ENCODE measurements around the gene GFM2. TPM values are rescaled to one million over a fixed set of nuclear protein-coding genes. Genes with fewer than 3 reads are reported as not detected.

The GFM2 gene
- total RNA-seq, 6 experiments from 2014 or later = 16.5 to 35.0 (median 29.7) TPM

DNA sequence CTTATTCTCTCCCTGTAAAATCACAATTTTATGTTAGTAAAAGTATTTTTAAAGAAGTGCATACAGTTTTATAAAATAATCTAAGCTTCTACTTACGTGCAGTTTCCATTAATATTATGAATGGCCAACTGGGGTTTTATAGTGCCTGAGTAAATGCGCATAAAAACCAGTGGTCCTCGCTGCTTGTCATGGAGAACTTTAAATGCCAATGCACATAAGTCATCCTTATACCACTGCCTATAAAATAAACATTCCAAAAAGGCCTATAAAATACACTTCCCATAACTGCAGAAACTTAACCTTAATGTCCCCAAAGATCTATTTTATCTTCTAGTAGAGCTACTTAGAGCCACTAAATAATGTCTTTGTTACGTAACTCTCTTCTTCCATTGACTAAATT is 28.5 kb downstream of the GFM2 start:
- intact Hi-C loops (cut with DNase I) = no loop called here
- H3K9me3 ChIP-seq = no peaks in the 10 kb centered on the region
- WGBS (ENCODE audit: insufficient coverage, low coverage, low lambda C conversion rate, missing lambda C conversion rate) = 96% methylated on average over 4 of the region's 4 CpGs
- no peaks in the 10 kb centered on the region for H3K27me3 ChIP-seq
- no peak overlapping the region for H3K27ac ChIP-seq
- no peak overlapping the region for H3K4me3 ChIP-seq
- no peak for DNase-seq
- no peak for ATAC-seq
- peaks cover 0 to 88% (median 9%) of the 10 kb centered on the region in 4 donors for H3K36me3 ChIP-seq
- H3K4me1 ChIP-seq = no peaks in the 10 kb centered on the region
- TF ChIP-seq, protein P1, sequence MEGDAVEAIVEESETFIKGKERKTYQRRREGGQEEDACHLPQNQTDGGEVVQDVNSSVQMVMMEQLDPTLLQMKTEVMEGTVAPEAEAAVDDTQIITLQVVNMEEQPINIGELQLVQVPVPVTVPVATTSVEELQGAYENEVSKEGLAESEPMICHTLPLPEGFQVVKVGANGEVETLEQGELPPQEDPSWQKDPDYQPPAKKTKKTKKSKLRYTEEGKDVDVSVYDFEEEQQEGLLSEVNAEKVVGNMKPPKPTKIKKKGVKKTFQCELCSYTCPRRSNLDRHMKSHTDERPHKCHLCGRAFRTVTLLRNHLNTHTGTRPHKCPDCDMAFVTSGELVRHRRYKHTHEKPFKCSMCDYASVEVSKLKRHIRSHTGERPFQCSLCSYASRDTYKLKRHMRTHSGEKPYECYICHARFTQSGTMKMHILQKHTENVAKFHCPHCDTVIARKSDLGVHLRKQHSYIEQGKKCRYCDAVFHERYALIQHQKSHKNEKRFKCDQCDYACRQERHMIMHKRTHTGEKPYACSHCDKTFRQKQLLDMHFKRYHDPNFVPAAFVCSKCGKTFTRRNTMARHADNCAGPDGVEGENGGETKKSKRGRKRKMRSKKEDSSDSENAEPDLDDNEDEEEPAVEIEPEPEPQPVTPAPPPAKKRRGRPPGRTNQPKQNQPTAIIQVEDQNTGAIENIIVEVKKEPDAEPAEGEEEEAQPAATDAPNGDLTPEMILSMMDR (IDR thresholded peaks at IDR 0.05) = no peak
- TF ChIP-seq POLR2A (IDR thresholded peaks at IDR 0.05) = no peak

DNA sequence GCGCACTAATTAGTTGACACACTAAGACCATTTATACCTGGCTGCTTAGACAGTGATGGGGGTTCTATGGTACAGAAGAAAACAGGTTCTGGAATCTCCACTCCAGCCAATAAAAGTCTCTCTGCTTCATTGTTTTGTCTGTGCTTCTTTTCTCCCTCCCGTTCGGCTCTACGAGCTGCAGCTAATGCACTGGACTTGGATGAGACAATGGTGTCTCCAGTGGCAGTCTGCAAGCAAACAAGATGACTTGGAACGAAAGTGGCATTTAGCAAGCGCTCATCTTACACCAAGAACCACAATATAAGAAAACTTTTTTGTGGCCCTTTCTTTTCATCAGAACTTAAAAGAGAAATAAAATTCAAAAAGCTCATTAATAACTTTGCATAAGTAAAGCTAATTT is 30.2 kb downstream of the GFM2 start:
- H3K4me1 ChIP-seq = no peaks in the 10 kb centered on the region
- no peak overlapping the region for H3K27ac ChIP-seq
- DNase-seq (no peak), ATAC-seq (no peak)
- H3K27me3 ChIP-seq = no peaks in the 10 kb centered on the region
- TF ChIP-seq, protein P1 (IDR thresholded peaks at IDR 0.05) = no peak
- TF ChIP-seq POLR2A (IDR thresholded peaks at IDR 0.05) = no peak
- no peak overlapping the region for H3K4me3 ChIP-seq
- intact Hi-C loops (cut with DNase I) = no loop called here
- H3K36me3 ChIP-seq = peaks cover 0 to 87% (median 6%) of the 10 kb centered on the region in 4 donors
- WGBS (ENCODE audit: insufficient coverage, low coverage, low lambda C conversion rate, missing lambda C conversion rate) = 91% methylated on average over 6 of the region's 6 CpGs
- no peaks in the 10 kb centered on the region for H3K9me3 ChIP-seq

- Histone ChIP-seq H3K27me3 (no peaks in the 10 kb centered on the region), H3K4me1 (no peaks in the 10 kb centered on the region), H3K36me3 (peaks cover 0 to 37% (median 14%) of the 10 kb centered on the region in 4 donors), H3K9me3 (no peaks in the 10 kb centered on the region), H3K4me3 (no peak overlapping the region), H3K27ac (no peak overlapping the region)
- ATAC-seq = no peak
- DNase-seq = no peak
- TF ChIP-seq POLR2A (IDR thresholded peaks at IDR 0.05) = no peak
- TF ChIP-seq, protein P1 (IDR thresholded peaks at IDR 0.05) = no peak
- WGBS (ENCODE audit: insufficient coverage, low coverage, low lambda C conversion rate, missing lambda C conversion rate) = no CpG with 5 or more reads among the region's 1 CpG
- intact Hi-C loops (cut with DNase I) = no loop called here
Observed at GRCh38 chr5:74725331-74725730, 41.6 kb downstream of the GFM2 start.

- ATAC-seq = no peak
- no peak for DNase-seq
- H3K4me1 ChIP-seq = no peaks in the 10 kb centered on the region
- 50% methylated on average over 1 of the region's 1 CpG for WGBS (ENCODE audit: insufficient coverage, low coverage, low lambda C conversion rate, missing lambda C conversion rate)
- no peaks in the 10 kb centered on the region for H3K9me3 ChIP-seq
- H3K36me3 ChIP-seq = peaks cover 0 to 50% (median 15%) of the 10 kb centered on the region in 4 donors
- intact Hi-C loops (cut with DNase I) = no loop called here
- H3K27ac ChIP-seq = no peak overlapping the region
- no peak for TF ChIP-seq POLR2A (IDR thresholded peaks at IDR 0.05)
- TF ChIP-seq, protein P1 (IDR thresholded peaks at IDR 0.05) = no peak
- H3K27me3 ChIP-seq = no peaks in the 10 kb centered on the region
- no peak overlapping the region for H3K4me3 ChIP-seq
Observed at GRCh38 chr5:74722271-74722670, 44.6 kb downstream of the GFM2 start.

GRCh38 chr5:74717596-74717995 is 49.3 kb downstream of the GFM2 start:
- H3K9me3 ChIP-seq = no peaks in the 10 kb centered on the region
- intact Hi-C loops (cut with DNase I) = no loop called here

More at GRCh38 chr5:74717596-74717995, 49.3 kb downstream of the GFM2 start:
- no peak for DNase-seq
- ATAC-seq = no peak
- no peaks in the 10 kb centered on the region for H3K27me3 ChIP-seq
- TF ChIP-seq, protein P1 (IDR thresholded peaks at IDR 0.05) = no peak
- TF ChIP-seq POLR2A (IDR thresholded peaks at IDR 0.05) = no peak
- no peak overlapping the region for H3K4me3 ChIP-seq
- WGBS (ENCODE audit: insufficient coverage, low coverage, low lambda C conversion rate, missing lambda C conversion rate) = 63% methylated on average over 1 of the region's 1 CpG
- H3K27ac ChIP-seq = no peak overlapping the region
- H3K4me1 ChIP-seq = no peaks in the 10 kb centered on the region
- peaks cover 0 to 34% (median 15%) of the 10 kb centered on the region in 4 donors for H3K36me3 ChIP-seq
